ENCODE results near the gene MLANA.

Gene MLANA

GRCh38 chr9:5947912-5948311 lies 57.2 kb downstream of the MLANA start:
- no peak overlapping the region for H3K4me3 ChIP-seq (ENCODE audit: low read depth, low read length)
- no peak overlapping the region for H3K27ac ChIP-seq (ENCODE audit: extremely low read depth, low read depth, low read length)
- CTCF ChIA-PET, result interaction anchor here (0.8 to 2.3 kb wide), 3 partner anchors 62 to 160 kb away, joined by 3 to 6 read pairs (median 4); no protein-coding TSS in a partner anchor
- H3K36me3 ChIP-seq (ENCODE audit: control insufficient read depth in 2 of 2, insufficient read depth in 1 of 2, low read length in 2 of 2), result no peaks in the 10 kb centered on the region
- peaks cover 5% of the 10 kb centered on the region; the same call in 1 of the 2 replicates for H3K4me1 ChIP-seq (ENCODE audit: control insufficient read depth, insufficient read depth, low read length)
- POLR2A ChIA-PET, result interaction anchor here (0.9 to 1.9 kb wide), 2 partner anchors 60 to 68 kb away, joined by 3 to 11 read pairs; a partner anchor contains a TSS
- TF ChIP-seq PRDM4 (tag by site-specific recombination; IDR thresholded peaks at IDR 0.05) (peak; percentile 93), WT1 (tag by site-specific recombination; IDR thresholded peaks at IDR 0.05) (peak; percentile 75), ZBTB20 (tag by site-specific recombination; IDR thresholded peaks at IDR 0.05) (no peak), PRDM6 (tag by site-specific recombination; IDR thresholded peaks at IDR 0.05) (peak; percentile 80), ZNF354C (tag by site-specific recombination; IDR thresholded peaks at IDR 0.05; ENCODE audit: borderline replicate concordance, low read depth) (no peak), HOXD13 (CRISPR knock-in tag; IDR thresholded peaks at IDR 0.05; ENCODE audit: borderline replicate concordance) (no peak), ZXDB (tag by site-specific recombination; IDR thresholded peaks at IDR 0.05) (peak; percentile 20; the same call in 1 of the 2 replicates), SP7 (tag by site-specific recombination; IDR thresholded peaks at IDR 0.05) (peak; percentile 26; the same call in 1 of the 2 replicates), ZSCAN23 (tag by site-specific recombination; IDR thresholded peaks at IDR 0.05) (no peak), ZNF548 (tag by site-specific recombination; IDR thresholded peaks at IDR 0.05) (no peak), HOXA7 (CRISPR knock-in tag; IDR thresholded peaks at IDR 0.05; ENCODE audit: borderline replicate concordance) (no peak), TRIM28 (IDR thresholded peaks at IDR 0.05; ENCODE audit: borderline replicate concordance, low read length) (peak; percentile 65; the same call in 1 of the 2 replicates), ZNF776 (tag by site-specific recombination; IDR thresholded peaks at IDR 0.05; ENCODE audit: borderline replicate concordance) (no peak), ZNF544 (tag by site-specific recombination; IDR thresholded peaks at IDR 0.05) (no peak), ZNF626 (tag by site-specific recombination; IDR thresholded peaks at IDR 0.05) (no peak)
- TF ChIP-seq, protein P1, sequence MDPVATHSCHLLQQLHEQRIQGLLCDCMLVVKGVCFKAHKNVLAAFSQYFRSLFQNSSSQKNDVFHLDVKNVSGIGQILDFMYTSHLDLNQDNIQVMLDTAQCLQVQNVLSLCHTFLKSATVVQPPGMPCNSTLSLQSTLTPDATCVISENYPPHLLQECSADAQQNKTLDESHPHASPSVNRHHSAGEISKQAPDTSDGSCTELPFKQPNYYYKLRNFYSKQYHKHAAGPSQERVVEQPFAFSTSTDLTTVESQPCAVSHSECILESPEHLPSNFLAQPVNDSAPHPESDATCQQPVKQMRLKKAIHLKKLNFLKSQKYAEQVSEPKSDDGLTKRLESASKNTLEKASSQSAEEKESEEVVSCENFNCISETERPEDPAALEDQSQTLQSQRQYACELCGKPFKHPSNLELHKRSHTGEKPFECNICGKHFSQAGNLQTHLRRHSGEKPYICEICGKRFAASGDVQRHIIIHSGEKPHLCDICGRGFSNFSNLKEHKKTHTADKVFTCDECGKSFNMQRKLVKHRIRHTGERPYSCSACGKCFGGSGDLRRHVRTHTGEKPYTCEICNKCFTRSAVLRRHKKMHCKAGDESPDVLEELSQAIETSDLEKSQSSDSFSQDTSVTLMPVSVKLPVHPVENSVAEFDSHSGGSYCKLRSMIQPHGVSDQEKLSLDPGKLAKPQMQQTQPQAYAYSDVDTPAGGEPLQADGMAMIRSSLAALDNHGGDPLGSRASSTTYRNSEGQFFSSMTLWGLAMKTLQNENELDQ (tag by site-specific recombination; IDR thresholded peaks at IDR 0.05; ENCODE audit: low read depth), result no peak
- H3K9me3 ChIP-seq (ENCODE audit: control insufficient read depth, insufficient read depth, low read depth, low read length), result no peaks in the 10 kb centered on the region

- Histone ChIP-seq H3K36me3 (ENCODE audit: control insufficient read depth in 2 of 2, insufficient read depth in 1 of 2, low read length in 2 of 2) (no peaks in the 10 kb centered on the region), H3K9me3 (ENCODE audit: control insufficient read depth, insufficient read depth, low read depth, low read length) (no peaks in the 10 kb centered on the region), H3K4me3 (ENCODE audit: low read depth, low read length) (no peak overlapping the region), H3K27ac (ENCODE audit: extremely low read depth, low read depth, low read length) (no peak overlapping the region), H3K4me1 (ENCODE audit: control insufficient read depth, insufficient read depth, low read length) (peaks cover 9% of the 10 kb centered on the region; the same call in 1 of the 2 replicates)
- ChIA-PET POLR2A (interaction anchor here (1.4 kb wide), 1 partner anchor 59 kb away, joined by 3 read pairs; a partner anchor contains a TSS), CTCF (no interaction called here)
- no peak for TF ChIP-seq ZNF830 (tag by site-specific recombination; IDR thresholded peaks at IDR 0.05; ENCODE audit: low read depth)
- TF ChIP-seq ZNF558 (tag by site-specific recombination; IDR thresholded peaks at IDR 0.05), result no peak
- TF ChIP-seq ZNF292 (tag by site-specific recombination; IDR thresholded peaks at IDR 0.05; ENCODE audit: borderline replicate concordance, low read depth), result no peak
- TF ChIP-seq ZNF660 (tag by site-specific recombination; IDR thresholded peaks at IDR 0.05), result no peak
- peak; percentile 62; the same call in 1 of the 2 replicates for TF ChIP-seq ZNF843 (tag by site-specific recombination; IDR thresholded peaks at IDR 0.05)
- TF ChIP-seq ZNF596 (tag by site-specific recombination; IDR thresholded peaks at IDR 0.05), result no peak
- TF ChIP-seq ZNF600 (tag by site-specific recombination; IDR thresholded peaks at IDR 0.05), result peak; percentile 80
- no peak for TF ChIP-seq KLF10 (tag by site-specific recombination; IDR thresholded peaks at IDR 0.05)
- TF ChIP-seq ZNF280D (tag by site-specific recombination; IDR thresholded peaks at IDR 0.05), result no peak
- peak; percentile 84 for TF ChIP-seq ZBTB17 (tag by site-specific recombination; IDR thresholded peaks at IDR 0.05)
- no peak for TF ChIP-seq ZNF501 (tag by site-specific recombination; IDR thresholded peaks at IDR 0.05)
Observed at GRCh38 chr9:5949103-5949699, 58.5 kb downstream of the MLANA start.

Measured in HEK293 (cell line).